Measurements from ENCODE around the gene LY9. TPM values are rescaled to one million over a fixed set of nuclear protein-coding genes. Genes with fewer than 3 reads are reported as not detected.

LY9 gene
- total RNA-seq, 1 experiment from 2014 or later = not detected

GRCh38 chr1:160756849-160757201, 39.1 kb upstream of the LY9 start:
- intact Hi-C loops (cut with micrococcal nuclease; ENCODE audit: unreplicated experiment) = no loop called here
- ChIA-PET POLR2A (ENCODE audit: low non-redundant PET) (no interaction called here), CTCF (no interaction called here)
- no peak for DNase-seq (ENCODE audit: low spot score)
- no peaks in the 10 kb centered on the region for H3K9me3 ChIP-seq (ENCODE audit: low read depth, low read length, poor library complexity, severe bottlenecking)
- no peak overlapping the region for H3K27ac ChIP-seq (ENCODE audit: low read depth, low read length, poor library complexity, severe bottlenecking)
- BruUV-seq (replicated peaks) = no TSS peak
- H3K4me3 ChIP-seq (ENCODE audit: low read depth, low read length, poor library complexity, severe bottlenecking) = no peak overlapping the region
- H3K36me3 ChIP-seq (ENCODE audit: insufficient read depth, low read length, poor library complexity, severe bottlenecking) = no peaks in the 10 kb centered on the region
- no peak for TF ChIP-seq CTCF (conservative IDR thresholded peaks at IDR 0.05; ENCODE audit: low read depth, low read length)
- no peak for TF ChIP-seq EZH2 (IDR thresholded peaks at IDR 0.05; ENCODE audit: borderline replicate concordance, low read depth, low read length, poor library complexity, severe bottlenecking)
- H3K27me3 ChIP-seq (replicated peaks; ENCODE audit: insufficient read depth, low read depth, low read length, poor library complexity) = peaks cover 16% of the 10 kb centered on the region
- H3K4me1 ChIP-seq (ENCODE audit: insufficient read depth, low read length, poor library complexity, severe bottlenecking) = no peaks in the 10 kb centered on the region

GRCh38 chr1:160758521-160758920, 37.5 kb upstream of the LY9 start:
- Histone ChIP-seq H3K27ac (ENCODE audit: low read depth, low read length, poor library complexity, severe bottlenecking) (no peak overlapping the region), H3K36me3 (ENCODE audit: insufficient read depth, low read length, poor library complexity, severe bottlenecking) (no peaks in the 10 kb centered on the region), H3K9me3 (ENCODE audit: low read depth, low read length, poor library complexity, severe bottlenecking) (no peaks in the 10 kb centered on the region), H3K4me3 (ENCODE audit: low read depth, low read length, poor library complexity, severe bottlenecking) (no peak overlapping the region), H3K4me1 (ENCODE audit: insufficient read depth, low read length, poor library complexity, severe bottlenecking) (no peaks in the 10 kb centered on the region), H3K27me3 (replicated peaks; ENCODE audit: insufficient read depth, low read depth, low read length, poor library complexity) (no peaks in the 10 kb centered on the region)
- no peak for DNase-seq (ENCODE audit: low spot score)
- POLR2A ChIA-PET (ENCODE audit: low non-redundant PET) = no interaction called here
- no TSS peak for BruUV-seq (replicated peaks)
- CTCF ChIA-PET = no interaction called here
- intact Hi-C loops (cut with micrococcal nuclease; ENCODE audit: unreplicated experiment) = no loop called here
- TF ChIP-seq EZH2 (IDR thresholded peaks at IDR 0.05; ENCODE audit: borderline replicate concordance, low read depth, low read length, poor library complexity, severe bottlenecking) (no peak), CTCF (conservative IDR thresholded peaks at IDR 0.05; ENCODE audit: low read depth, low read length) (no peak)

DNA sequence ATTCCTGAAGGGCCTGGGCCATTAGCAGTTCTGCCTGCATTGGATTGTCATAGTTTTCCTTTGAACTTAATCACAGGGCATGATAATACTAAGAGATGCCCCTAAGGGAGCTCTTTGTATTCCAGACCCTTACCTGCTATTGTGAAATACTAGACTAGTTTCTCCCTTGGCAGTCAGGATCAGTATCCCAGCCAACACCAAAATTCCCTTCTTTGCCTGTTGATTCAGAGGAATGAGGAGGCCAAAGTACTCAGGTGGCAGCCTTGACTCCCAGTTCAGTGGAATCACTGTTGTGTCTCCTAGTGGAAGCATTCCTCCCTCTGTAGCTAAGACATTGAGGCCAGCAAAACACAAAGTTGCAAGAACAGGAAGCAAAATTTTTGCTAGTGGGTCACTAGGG, 36.2 kb upstream of the LY9 start:
- H3K36me3 ChIP-seq (ENCODE audit: insufficient read depth, low read length, poor library complexity, severe bottlenecking) = no peaks in the 10 kb centered on the region
- no peak for DNase-seq (ENCODE audit: low spot score)
- H3K27me3 ChIP-seq (replicated peaks; ENCODE audit: insufficient read depth, low read depth, low read length, poor library complexity) = no peaks in the 10 kb centered on the region
- intact Hi-C loops (cut with micrococcal nuclease; ENCODE audit: unreplicated experiment) = no loop called here
- no peak overlapping the region for H3K4me3 ChIP-seq (ENCODE audit: low read depth, low read length, poor library complexity, severe bottlenecking)
- ChIA-PET CTCF (no interaction called here), POLR2A (ENCODE audit: low non-redundant PET) (no interaction called here)
- TF ChIP-seq CTCF (conservative IDR thresholded peaks at IDR 0.05; ENCODE audit: low read depth, low read length) (no peak), EZH2 (IDR thresholded peaks at IDR 0.05; ENCODE audit: borderline replicate concordance, low read depth, low read length, poor library complexity, severe bottlenecking) (no peak)
- no peak overlapping the region for H3K27ac ChIP-seq (ENCODE audit: low read depth, low read length, poor library complexity, severe bottlenecking)
- H3K9me3 ChIP-seq (ENCODE audit: low read depth, low read length, poor library complexity, severe bottlenecking) = no peaks in the 10 kb centered on the region
- BruUV-seq (replicated peaks) = no TSS peak
- no peaks in the 10 kb centered on the region for H3K4me1 ChIP-seq (ENCODE audit: insufficient read depth, low read length, poor library complexity, severe bottlenecking)
